ENCODE results near the gene ZNF556.

GRCh38 chr19:2883686-2884439 lies 16.7 kb downstream of the ZNF556 start:
- TF ChIP-seq CTCF (IDR thresholded peaks at IDR 0.05; ENCODE audit: insufficient read depth, low read length) (no peak), POLR2AphosphoS5 (IDR thresholded peaks at IDR 0.05; ENCODE audit: low read depth) (no peak)

Data from HL-60 (cell line).